Colonic mucosa (tissue), 4 donors: ENCODE data around the gene GPR155. TPM values are rescaled to one million over a fixed set of nuclear protein-coding genes. Genes with fewer than 3 reads are reported as not detected.
"Not testable (repeated sequence)": the region's sequence is repeated elsewhere in the genome, so short reads cannot be mapped to it uniquely, and the experiment has no call there.

Experiments
- DNase-seq: peaks from one replicate; pipeline ENCODE4 v3.0.0-alpha.2; 2020
- H3K27ac ChIP-seq: fragments of 200-600 bp; one replicate; pipeline ENCODE4 v1.8.0; 2021
- H3K27me3 ChIP-seq: fragments of 200-600 bp; one replicate; pipeline ENCODE4 v1.8.0; 2021
- H3K36me3 ChIP-seq: fragments of 200-600 bp; one replicate; pipeline ENCODE4 v1.8.0; 2021
- H3K4me1 ChIP-seq: fragments of 200-600 bp; one replicate; pipeline ENCODE4 v1.8.0; 2021; ENCODE audit warnings: mild to moderate bottlenecking
- H3K4me3 ChIP-seq: fragments of 200-600 bp; one replicate; pipeline ENCODE4 v1.8.0; 2021
- H3K9ac ChIP-seq, 2 donors: one replicate each; pipeline ENCODE4 v1.7.0; 2013; ENCODE audit warnings: control low read depth in 2 of 2, low read depth in 2 of 2, low read length in 2 of 2
- H3K9me3 ChIP-seq: fragments of 200-600 bp; one replicate; pipeline ENCODE4 v1.8.0; 2021
- intact Hi-C: fragments of 100-400 bp; cut with DNase I; formaldehyde crosslinking; loops from one replicate; pipeline ENCODE4 v1.14.1; 2022
- total RNA-seq, 2 donors: library from RNA; stranded (reverse); fragmentation: NEBNext Ultra II Directional in 1 of 2; extraction: Animal tissue kit (Norgen Biotek cat#: 25700) in 1 of 2; gene quantifications; one replicate each; pipeline ENCODE4 v1.2.1, GENCODE V29; 2021
- TF ChIP-seq, protein P1 (sequence below): fragments of 200-600 bp; IDR thresholded peaks from one replicate; pipeline ENCODE4 v1.8.0; 2022; ENCODE audit warnings: antibody characterized with exemption, mild to moderate bottlenecking
- donor health status: healthy.
- donor health status: DM: no; HTN: no; CAD: no.
- donor health status: DM: no; HTN: no; CAD: no.

GPR155 gene
- total RNA-seq, 2 donors from 2014 or later = 1.3 to 4.0 TPM

DNA sequence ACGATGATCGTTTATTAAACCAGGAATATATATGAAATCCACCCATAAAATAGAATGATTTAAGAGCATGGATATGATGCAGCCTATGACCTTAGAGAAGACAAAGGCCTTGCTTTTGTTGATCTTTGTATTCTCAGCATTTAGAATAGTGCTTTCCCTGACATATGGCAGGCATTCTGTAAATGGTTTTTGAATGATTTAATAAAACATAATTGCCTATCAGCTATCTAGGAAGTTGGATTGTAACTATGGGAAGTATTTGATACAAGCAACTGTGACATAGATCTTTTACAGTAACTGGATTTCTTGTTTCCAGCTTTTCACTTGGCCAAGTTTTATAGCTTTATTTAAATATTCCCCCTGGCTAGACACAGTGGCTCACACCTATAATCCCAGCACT is 5.1 kb upstream of the GPR155 start:
- TF ChIP-seq, protein P1, sequence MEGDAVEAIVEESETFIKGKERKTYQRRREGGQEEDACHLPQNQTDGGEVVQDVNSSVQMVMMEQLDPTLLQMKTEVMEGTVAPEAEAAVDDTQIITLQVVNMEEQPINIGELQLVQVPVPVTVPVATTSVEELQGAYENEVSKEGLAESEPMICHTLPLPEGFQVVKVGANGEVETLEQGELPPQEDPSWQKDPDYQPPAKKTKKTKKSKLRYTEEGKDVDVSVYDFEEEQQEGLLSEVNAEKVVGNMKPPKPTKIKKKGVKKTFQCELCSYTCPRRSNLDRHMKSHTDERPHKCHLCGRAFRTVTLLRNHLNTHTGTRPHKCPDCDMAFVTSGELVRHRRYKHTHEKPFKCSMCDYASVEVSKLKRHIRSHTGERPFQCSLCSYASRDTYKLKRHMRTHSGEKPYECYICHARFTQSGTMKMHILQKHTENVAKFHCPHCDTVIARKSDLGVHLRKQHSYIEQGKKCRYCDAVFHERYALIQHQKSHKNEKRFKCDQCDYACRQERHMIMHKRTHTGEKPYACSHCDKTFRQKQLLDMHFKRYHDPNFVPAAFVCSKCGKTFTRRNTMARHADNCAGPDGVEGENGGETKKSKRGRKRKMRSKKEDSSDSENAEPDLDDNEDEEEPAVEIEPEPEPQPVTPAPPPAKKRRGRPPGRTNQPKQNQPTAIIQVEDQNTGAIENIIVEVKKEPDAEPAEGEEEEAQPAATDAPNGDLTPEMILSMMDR = no peak
- Histone ChIP-seq H3K4me3 (no peak overlapping the region), H3K9ac (no peak overlapping the region), H3K36me3 (no peaks in the 10 kb centered on the region), H3K27me3 (no peaks in the 10 kb centered on the region), H3K27ac (no peak overlapping the region), H3K4me1 (no peaks in the 10 kb centered on the region), H3K9me3 (no peaks in the 10 kb centered on the region)
- intact Hi-C loops = no loop called here
- no peak for DNase-seq

DNA sequence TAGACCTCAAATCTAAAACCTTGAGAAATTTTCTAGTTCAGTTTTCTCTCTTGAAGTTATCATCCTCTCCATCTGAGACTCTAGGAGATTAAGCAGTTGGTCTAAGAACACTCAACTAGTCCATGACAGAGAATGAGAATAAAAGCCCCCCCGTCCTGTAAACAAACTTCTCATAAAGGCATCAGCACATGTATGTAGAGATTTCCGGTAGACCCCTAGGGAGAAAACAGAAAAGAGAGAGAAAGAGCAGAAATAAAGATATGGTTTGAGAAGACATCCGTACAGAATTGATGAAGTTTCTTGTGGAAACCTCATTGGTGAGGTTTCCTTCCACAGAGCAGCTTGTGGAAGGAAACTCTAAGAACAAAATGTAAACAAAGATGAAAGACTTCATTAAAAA is 3.2 kb upstream of the GPR155 start:
- no peak overlapping the region for H3K4me3 ChIP-seq
- no peaks in the 10 kb centered on the region for H3K36me3 ChIP-seq
- H3K9ac ChIP-seq = no peak overlapping the region
- intact Hi-C loops = no loop called here
- no peak overlapping the region for H3K27ac ChIP-seq
- peaks cover 3% of the 10 kb centered on the region for H3K4me1 ChIP-seq
- no peaks in the 10 kb centered on the region for H3K27me3 ChIP-seq
- TF ChIP-seq, protein P1 = no peak
- H3K9me3 ChIP-seq = no peaks in the 10 kb centered on the region
- DNase-seq = no peak

DNA sequence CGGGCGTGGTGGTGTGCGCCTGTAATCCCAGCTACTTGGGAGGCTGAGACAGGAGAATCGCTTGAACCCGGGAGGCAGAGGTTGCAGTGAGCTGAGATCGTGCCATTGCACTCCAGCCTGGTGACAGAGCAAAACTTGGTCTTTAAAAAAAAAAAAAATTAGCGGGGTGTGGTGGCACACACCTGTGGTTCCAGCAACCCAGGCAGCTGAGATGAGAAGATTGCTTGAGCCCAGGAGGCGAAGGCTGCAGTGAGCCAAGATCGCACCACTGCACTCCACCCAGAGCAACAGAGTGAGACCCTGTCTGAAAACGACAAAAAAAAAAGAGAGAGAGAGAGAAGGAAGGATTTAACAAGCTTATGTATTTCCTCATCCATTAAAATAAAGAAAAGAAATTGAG is 2.7 kb upstream of the GPR155 start:
- H3K9me3 ChIP-seq, H3K27ac ChIP-seq, H3K9ac ChIP-seq, intact Hi-C loops, H3K27me3 ChIP-seq, H3K4me3 ChIP-seq, DNase-seq, H3K4me1 ChIP-seq, H3K36me3 ChIP-seq: not testable (repeated sequence)

DNA sequence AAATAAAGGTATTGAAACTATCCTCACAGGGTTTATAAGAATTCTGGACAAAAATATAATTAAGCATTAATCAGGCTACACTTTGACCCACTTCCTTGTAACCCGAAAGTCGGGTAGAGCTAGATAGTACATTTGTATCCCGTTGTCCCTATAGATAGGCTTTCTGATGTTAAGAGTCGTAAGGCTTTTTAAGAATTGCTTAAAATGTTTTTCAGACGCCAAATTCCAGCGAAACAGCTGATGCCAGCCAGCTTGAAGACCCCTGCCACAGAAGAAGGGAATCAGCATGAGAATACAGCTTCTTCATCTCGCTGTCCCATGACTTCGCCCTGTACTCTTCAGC is 962 bp upstream of the GPR155 start:
- H3K27ac ChIP-seq = peak overlapping the region; percentile 59
- no peaks in the 10 kb centered on the region for H3K27me3 ChIP-seq
- peak overlapping the region; percentile 45 for H3K4me3 ChIP-seq
- H3K36me3 ChIP-seq = no peaks in the 10 kb centered on the region
- H3K9ac ChIP-seq = no peak overlapping the region
- peaks cover 3% of the 10 kb centered on the region for H3K4me1 ChIP-seq
- TF ChIP-seq, protein P1 = no peak
- no peaks in the 10 kb centered on the region for H3K9me3 ChIP-seq
- no peak for DNase-seq
- intact Hi-C loops = no loop called here

DNA sequence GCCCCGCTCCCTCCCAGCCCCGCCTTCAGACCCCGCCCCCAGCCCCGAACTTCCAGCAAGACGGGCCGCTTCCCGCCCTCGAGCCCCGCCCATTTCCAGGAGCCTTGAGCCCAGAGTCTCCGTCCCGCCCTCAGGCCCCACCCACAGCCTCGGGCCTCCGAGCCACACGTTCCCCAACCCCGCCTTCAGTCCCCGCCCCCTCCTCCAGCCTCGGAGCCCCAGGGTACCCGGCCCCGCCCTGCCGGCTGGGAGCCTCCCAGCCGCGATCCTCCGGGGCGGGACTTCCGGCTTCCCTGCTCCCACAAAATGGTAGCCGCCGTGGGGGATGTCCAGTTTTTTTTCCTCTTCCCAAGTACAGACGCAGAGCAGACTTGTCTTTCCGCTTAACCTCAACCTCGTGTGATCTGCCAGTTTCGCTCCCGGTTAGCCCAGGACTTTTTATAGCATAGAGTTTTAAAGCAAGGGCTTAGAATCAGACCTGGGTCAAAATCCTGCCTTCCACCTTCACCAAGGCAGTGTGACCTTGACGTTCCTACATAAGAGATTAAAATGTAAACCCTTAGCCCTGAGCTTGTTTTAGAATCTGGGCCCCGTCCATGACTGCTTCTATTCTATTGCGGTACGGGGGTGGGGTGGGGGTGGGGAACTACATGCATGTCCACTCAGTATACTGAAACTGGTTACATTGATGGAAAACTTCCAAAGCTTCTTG is 435 bp upstream of the GPR155 start:
- peak overlapping the region; percentile 59 for H3K27ac ChIP-seq
- TF ChIP-seq, protein P1 = no peak
- H3K4me3 ChIP-seq = peak overlapping the region; percentile 87
- H3K4me1 ChIP-seq = peaks cover 3% of the 10 kb centered on the region
- intact Hi-C loops = no loop called here
- no peaks in the 10 kb centered on the region for H3K27me3 ChIP-seq
- H3K9ac ChIP-seq = peak overlapping the region in 1 of 2 donors; percentile 14
- H3K9me3 ChIP-seq = no peaks in the 10 kb centered on the region
- no peaks in the 10 kb centered on the region for H3K36me3 ChIP-seq
- peak; percentile 100 for DNase-seq

DNA sequence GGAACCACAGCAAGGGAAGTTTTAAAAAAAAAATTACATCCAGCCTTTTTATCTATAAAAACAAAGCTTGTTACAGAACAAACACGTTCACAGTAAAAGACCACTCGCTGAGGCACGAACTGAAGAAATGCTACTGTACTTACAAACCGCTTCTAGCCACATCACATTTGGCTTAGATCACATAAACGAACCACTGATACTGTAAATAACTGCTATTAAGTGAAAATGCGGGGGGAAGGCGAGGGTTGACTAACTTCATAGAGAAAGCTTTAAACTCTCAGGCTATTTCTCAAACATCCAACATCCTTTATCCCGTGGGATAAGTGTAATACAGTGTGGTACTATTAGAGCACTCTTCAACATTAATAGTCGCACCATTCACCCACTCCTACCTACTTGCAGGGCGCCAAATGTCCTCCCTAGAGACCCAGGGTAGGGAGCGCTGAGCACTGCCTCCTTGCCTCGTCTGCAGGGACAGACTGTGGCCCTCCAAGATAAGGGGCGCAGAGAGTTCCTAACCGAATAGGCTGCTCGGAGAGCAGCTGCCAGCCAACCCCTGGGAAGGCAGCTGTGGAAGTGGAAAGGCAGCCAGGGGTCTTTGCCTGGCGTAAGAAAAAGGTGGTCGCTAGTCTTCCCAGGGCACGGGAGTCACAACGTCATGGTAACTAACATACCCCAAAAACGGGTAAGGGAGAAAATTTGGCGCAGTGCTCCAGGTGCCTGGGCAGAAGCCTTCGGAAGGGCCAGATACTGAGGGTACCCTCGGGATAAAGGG is 854 bp downstream of the GPR155 start:
- Histone ChIP-seq H3K4me3 (peak overlapping the region; percentile 87), H3K9me3 (no peaks in the 10 kb centered on the region), H3K27ac (peak overlapping the region; percentile 58), H3K36me3 (no peaks in the 10 kb centered on the region), H3K4me1 (peaks cover 3% of the 10 kb centered on the region), H3K9ac (peak overlapping the region; percentile 81 to 89), H3K27me3 (no peaks in the 10 kb centered on the region)
- TF ChIP-seq, protein P1 = no peak
- intact Hi-C loops = no loop called here
- peak; percentile 28 for DNase-seq

DNA sequence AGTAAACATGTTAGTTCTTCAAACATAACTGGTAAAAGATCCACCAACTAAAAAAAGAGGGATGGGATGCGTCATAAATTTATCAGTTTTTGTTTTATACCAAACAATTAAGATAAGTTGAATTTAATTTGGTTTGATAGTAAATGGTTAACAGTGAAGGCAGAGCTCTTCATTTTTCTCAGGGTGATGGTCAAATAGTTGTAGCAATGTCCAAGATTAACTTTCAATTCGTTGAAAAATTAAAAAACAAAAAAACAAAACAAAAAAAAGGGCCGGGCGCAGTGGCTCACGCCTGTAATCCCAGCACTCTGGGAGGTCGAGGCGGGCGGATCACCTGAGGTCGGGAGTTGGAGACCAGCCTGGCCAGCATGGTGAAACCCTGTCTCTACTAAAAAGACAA is 1.8 kb downstream of the GPR155 start:
- peak overlapping the region; percentile 87 for H3K4me3 ChIP-seq
- DNase-seq, intact Hi-C loops, H3K36me3 ChIP-seq, H3K27ac ChIP-seq, H3K9me3 ChIP-seq, H3K9ac ChIP-seq, H3K27me3 ChIP-seq, H3K4me1 ChIP-seq: not testable (repeated sequence)
